ENCODE data around the gene NCKAP1.
"Not testable (repeated sequence)": the region's sequence is repeated elsewhere in the genome, so short reads cannot be mapped to it uniquely, and the experiment has no call there.

The NCKAP1 gene

DNA sequence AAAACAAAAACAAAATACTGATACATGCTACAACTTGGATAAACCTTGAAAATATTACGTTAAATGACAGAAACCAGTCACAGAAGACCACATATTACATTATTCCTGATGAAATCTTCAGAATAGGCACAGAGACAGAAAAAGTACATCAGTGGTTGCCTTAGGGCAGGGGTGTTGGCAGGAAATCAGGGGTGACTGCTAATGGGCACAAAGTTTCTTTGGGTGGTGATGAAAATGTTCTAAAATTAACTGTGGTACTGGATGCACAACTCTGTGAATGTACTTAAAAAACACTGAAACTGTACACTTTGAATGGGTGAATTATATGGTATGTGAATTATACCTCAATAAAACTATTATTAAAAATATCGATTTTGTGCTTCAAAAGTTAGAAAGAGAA lies 16.6 kb downstream of the NCKAP1 start:
- TF ChIP-seq, protein P1, sequence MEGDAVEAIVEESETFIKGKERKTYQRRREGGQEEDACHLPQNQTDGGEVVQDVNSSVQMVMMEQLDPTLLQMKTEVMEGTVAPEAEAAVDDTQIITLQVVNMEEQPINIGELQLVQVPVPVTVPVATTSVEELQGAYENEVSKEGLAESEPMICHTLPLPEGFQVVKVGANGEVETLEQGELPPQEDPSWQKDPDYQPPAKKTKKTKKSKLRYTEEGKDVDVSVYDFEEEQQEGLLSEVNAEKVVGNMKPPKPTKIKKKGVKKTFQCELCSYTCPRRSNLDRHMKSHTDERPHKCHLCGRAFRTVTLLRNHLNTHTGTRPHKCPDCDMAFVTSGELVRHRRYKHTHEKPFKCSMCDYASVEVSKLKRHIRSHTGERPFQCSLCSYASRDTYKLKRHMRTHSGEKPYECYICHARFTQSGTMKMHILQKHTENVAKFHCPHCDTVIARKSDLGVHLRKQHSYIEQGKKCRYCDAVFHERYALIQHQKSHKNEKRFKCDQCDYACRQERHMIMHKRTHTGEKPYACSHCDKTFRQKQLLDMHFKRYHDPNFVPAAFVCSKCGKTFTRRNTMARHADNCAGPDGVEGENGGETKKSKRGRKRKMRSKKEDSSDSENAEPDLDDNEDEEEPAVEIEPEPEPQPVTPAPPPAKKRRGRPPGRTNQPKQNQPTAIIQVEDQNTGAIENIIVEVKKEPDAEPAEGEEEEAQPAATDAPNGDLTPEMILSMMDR (IDR thresholded peaks at IDR 0.05; ENCODE audit: low read depth, low read length, missing control alignments) = no peak
- in situ Hi-C loops (cut with HindIII; ENCODE audit: low sequenced_read_pairs) = no loop called here
- no peak overlapping the region for H3K4me3 ChIP-seq (ENCODE audit: low read depth, low read length)
- DNase-seq (ENCODE audit: low read depth) = no peak

DNA sequence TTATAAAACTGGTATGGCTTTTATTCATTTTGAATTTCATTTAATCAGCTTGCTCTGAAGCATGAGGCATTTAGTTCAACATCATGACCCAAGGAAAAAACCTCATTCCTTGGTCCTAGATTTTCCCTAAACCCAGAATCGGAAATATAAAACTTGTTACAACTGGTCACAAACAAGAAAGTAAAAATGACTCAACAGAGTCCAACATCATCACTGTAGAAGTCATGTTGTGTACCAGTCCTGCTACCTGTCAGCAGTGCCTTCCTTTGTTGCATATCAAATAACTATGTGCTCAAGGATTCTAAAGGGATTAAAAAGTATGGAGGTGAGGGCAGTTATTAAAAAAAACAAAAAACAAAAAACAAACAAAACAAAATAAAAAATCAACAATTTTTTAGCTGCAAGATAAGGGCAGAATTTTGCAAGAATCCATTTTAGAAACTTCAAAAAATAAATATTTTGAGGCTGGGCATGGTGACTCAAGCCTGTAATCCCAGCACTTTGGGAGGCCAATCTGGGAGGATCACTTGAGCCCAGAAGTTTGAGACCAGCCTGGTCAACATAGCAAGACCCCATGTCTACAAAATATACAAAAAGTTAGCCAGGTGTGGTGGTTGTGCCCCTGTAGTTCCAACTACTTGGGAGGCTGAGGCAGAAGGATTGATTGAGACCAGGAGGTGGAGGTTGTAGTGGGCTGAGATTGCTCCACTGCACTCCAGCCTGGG lies 18.4 kb downstream of the NCKAP1 start:
- DNase-seq (ENCODE audit: low read depth) = no peak
- TF ChIP-seq, protein P1 (IDR thresholded peaks at IDR 0.05; ENCODE audit: low read depth, low read length, missing control alignments) = no peak
- in situ Hi-C loops (cut with HindIII; ENCODE audit: low sequenced_read_pairs) = no loop called here
- no peak overlapping the region for H3K4me3 ChIP-seq (ENCODE audit: low read depth, low read length)

DNA sequence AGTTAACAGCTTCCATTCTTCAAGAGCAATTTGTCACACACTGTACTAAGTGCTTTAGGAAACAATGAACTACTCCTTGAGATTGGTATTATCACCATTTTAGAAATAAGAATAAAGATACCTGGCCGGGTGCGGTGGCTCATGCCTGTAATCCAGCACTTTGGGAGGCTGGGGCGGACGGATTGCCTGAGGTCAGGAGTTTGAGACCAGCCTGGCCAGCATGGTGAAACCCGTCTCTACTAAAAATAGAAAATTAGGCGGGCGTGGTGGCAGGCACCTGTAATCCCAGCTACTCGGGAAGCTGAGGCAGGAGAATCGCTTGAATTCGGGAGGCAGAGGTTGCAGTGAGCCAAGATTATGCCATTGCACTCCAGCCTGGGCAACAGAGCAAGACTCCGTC lies 20.4 kb downstream of the NCKAP1 start:
- DNase-seq (ENCODE audit: low read depth); in situ Hi-C loops (cut with HindIII; ENCODE audit: low sequenced_read_pairs); H3K4me3 ChIP-seq (ENCODE audit: low read depth, low read length): not testable (repeated sequence)

DNA sequence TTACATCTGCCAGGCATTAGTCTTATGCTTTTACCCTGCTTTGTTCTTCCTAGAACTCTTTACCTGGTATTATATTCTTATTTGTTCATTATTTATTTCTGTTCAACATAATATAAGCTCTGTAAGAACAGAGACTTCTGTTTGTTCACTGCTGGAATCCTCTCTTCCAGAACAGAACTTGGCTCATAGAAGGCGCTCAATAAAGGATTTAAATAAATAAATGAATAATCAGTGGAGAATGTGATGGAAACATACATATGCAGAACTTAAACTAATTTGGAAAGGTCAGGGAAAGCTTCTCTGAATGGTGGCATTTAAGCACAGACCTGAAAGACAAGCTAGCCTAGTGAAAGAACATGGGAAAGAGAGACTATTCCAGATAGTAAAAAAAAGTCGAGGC lies 24.3 kb downstream of the NCKAP1 start:
- no peak for DNase-seq (ENCODE audit: low read depth)
- TF ChIP-seq, protein P1 (IDR thresholded peaks at IDR 0.05; ENCODE audit: low read depth, low read length, missing control alignments) = no peak
- no peak overlapping the region for H3K4me3 ChIP-seq (ENCODE audit: low read depth, low read length)
- in situ Hi-C loops (cut with HindIII; ENCODE audit: low sequenced_read_pairs) = no loop called here

DNA sequence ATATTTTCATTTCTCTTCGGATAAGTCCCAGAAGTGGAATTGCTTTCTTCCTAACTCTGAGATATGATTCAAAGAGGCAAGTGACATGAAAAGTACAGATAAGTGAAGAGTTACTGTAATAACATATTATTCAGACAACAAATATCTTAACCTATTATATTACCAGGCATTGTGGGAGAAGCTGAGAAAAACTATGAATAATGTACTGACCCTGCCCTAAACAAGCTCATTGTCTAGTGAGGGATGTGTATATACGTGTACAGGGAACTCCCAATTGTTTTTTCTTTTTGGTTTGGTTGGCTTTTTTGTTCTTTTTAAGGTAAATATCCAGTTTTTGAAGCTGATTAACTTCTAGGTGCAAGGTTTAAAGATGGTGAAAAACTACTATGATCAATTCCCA lies 26.5 kb downstream of the NCKAP1 start:
- TF ChIP-seq, protein P1 (IDR thresholded peaks at IDR 0.05; ENCODE audit: low read depth, low read length, missing control alignments) = no peak
- no peak overlapping the region for H3K4me3 ChIP-seq (ENCODE audit: low read depth, low read length)
- DNase-seq (ENCODE audit: low read depth) = no peak
- in situ Hi-C loops (cut with HindIII; ENCODE audit: low sequenced_read_pairs) = no loop called here

DNA sequence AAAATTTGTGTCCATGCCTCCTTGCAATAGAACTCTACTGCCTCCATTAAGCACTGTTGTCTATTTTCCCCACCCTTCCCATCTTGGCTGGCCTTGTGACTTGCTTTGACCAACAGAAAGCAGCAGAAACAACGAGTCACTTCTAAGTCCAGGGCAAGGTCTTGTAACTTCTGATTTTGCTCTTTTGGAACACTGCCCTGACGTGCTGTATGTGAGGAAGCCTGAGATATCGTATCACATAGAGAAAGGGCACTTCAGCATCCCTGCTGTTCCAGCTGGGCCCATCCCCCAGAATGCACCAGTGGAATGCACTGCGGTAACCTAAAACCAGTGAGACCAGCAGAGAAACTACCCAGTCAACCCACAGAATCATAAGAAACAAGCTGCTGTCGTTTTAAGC lies 28.1 kb downstream of the NCKAP1 start:
- H3K4me3 ChIP-seq (ENCODE audit: low read depth, low read length) = no peak overlapping the region
- DNase-seq (ENCODE audit: low read depth) = peak; percentile 51
- TF ChIP-seq, protein P1 (IDR thresholded peaks at IDR 0.05; ENCODE audit: low read depth, low read length, missing control alignments) = no peak
- in situ Hi-C loops (cut with HindIII; ENCODE audit: low sequenced_read_pairs) = no loop called here

DNA sequence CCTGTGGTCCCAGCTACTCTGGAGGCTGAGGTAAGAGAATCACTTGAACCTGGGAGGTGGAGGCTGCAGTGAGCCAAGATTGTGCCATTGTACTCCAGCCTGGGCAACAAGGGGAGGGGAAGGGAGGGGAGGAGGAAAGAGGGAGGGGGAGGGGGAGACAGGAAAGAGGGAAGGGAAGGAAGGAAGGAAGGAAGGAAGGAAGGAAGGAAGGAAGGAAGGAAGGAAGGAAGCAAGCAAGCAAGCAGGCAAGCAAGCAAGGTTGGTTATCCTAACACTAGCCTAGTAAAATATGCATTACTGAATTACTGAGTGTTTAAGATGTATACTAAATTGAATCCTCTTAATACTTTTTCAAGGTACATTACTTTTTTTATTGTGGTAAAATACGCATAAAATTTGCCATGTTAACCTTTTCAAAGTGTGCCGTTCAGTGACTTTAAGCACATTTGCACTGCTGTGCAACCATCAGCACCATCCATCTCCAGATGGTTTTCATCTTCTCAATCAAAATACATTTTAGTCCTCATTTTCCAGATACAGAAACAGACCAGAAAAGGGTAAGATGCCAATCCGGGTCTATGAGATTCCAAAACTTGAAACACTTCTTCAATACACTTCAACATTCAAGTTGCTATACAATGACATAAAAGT lies 28.9 kb downstream of the NCKAP1 start:
- TF ChIP-seq, protein P1 (IDR thresholded peaks at IDR 0.05; ENCODE audit: low read depth, low read length, missing control alignments) = no peak
- in situ Hi-C loops (cut with HindIII; ENCODE audit: low sequenced_read_pairs) = no loop called here
- H3K4me3 ChIP-seq (ENCODE audit: low read depth, low read length) = no peak overlapping the region
- no peak for DNase-seq (ENCODE audit: low read depth)
